HG03432 (cell line): ENCODE measurements around the gene FRS2.

Source experiments
- ATAC-seq: cut with Tn5 transposase; IDR thresholded peaks from one replicate; pipeline ENCODE4 v1.9.1; 2021; ENCODE audit warnings: mild to moderate bottlenecking, moderate library complexity; ENCODE audit not compliant: unreplicated experiment

Gene FRS2

GRCh38 chr12:69459477-69459876, 10.7 kb upstream of the FRS2 start:
- ATAC-seq = no peak

DNA sequence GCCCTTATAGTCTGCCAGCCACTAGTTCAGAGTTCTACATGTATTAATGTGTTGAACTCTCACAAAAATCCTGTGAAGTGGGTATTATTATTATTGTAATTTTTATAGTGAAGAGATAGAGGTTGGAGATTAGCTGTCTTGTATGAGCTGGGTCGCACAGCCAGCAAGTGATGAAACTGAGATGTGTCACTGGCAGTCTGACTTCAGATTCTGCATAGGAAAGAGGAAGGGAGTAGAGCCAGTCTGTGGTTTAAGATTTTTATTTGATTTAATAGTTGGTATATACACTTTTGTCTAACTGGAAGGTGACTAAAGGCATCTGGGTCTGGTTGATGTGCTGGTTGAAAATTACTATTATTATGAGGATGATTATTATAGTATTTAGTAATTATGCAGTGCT, 5.8 kb upstream of the FRS2 start:
- ATAC-seq = no peak

- no peak for ATAC-seq
These were observed 3.3 kb upstream of the FRS2 start for GRCh38 chr12:69466867-69467266.

DNA sequence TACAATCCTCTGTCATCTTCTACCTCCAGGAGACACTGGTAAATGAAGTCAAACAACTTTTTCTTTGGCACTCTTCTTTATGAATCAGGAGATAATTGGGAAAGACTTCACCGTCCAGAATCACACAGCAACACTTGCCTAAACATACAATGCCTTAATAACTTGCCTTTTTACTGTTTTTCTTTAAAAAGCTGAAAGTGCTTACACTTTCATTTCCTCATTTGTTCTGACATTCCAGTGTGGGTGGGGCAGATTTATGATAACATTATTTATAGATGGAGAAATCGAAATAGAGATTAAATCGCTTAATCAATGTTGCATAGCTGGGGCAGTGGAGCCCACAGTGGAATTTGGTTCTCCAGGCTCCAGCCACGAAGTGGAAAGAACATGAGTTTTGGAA, 2.8 kb upstream of the FRS2 start:
- no peak for ATAC-seq

GRCh38 chr12:69468237-69469026, 1.8 kb upstream of the FRS2 start:
- ATAC-seq = no peak

DNA sequence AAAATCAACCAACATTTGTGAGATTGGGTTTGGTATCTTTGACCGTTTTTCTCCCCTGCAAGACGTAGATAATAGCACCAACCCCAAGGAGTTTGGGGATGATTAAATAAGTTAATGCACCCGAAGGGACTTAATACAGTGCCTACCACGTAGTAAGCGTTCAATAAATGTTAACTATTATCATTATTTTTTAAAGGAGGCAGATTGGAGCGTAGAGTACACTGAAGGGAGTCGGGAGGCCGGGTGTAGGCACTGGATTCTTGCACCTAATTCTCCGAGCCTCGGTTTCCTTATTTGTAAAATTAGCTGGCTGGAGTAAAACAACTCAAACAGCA, 367 bp upstream of the FRS2 start:
- ATAC-seq = no peak

DNA sequence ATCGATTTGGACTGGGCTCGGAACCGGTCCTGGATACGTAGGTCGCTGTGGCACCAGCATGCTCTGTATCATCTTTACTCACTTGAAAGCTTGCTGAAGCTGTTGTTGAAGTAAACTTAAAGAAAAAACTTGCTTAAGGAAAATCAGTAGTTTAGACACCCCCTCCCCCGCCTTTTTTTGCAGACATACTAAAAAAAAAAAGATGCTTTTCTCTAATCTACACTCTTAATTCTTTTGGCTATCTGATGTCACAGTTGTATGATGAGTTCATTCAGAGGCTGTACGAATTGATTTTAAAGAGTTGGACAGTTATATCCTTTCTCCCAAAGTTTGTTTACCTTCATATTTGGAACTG, 865 bp downstream of the FRS2 start:
- ATAC-seq = no peak

DNA sequence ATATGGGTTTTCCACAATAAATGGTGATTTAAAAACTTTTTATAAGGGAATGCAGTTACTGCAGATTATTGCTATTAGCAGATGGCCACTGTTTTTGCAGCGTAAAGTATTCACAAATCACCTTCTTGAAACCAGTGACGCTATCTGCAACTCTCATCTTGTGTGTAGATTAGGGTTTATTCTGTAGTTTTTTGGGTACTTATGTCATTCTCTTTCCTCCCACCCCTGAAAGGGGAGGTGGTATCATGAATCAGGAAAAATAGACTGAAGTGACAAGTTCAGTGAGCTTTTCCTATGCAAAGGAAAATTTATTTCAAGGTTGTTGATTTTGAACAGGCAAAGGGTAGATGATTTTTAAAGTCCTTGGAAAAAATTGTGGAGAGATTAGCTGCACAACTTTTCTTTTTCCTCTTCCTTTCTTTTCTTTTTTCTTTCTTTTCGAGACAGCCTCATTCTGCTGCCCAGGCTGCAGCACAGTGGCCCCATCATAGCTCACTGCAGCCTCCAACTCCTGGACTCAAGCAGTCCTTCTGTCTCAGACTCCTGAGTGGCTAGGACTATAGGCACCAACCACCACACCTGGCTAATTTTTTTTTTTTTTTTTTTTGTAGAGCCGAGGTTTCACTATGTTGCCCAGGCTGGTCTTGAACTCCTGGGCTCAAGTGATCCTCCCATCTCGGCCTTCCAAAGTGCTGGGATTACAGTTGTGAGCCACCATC, 1.6 kb downstream of the FRS2 start:
- ATAC-seq = no peak

DNA sequence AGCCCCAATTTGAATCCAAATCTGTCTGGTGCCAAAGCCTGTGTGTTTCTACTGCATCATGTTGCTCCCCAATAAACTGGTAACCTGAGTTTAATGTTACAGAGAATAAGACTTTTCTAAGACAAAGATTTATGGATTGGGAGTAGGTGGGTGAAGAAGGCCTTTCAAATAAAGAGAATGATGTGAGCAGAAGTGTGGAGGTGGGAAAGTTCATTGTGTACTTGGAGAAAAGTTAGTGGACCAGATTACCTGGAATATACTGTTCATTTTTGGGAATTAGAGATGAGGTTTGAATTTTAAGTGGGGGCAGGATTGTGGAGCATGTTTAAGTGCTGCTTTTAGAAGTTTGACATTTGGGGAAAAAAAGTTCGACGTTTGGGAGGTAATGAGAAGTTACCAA, 3.1 kb downstream of the FRS2 start:
- no peak for ATAC-seq

DNA sequence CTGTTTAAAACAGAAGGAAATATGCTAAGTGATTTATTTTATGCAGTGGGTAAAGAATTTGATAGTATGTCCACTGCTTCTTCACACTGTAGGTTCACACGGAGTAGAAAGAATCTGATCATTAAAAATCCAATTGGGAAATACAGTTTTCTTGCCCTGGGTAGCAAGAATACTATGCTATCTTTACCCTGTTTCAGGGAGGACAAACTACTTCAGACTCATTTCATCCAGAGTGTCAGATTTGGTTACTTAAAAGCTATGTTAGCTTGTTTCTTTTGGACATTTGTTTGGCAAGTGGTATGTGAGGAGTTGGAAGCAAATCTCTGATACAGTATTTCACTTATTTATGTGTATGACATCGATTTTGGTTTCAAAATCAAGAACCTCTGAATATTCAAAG, 4.3 kb downstream of the FRS2 start:
- ATAC-seq = no peak

DNA sequence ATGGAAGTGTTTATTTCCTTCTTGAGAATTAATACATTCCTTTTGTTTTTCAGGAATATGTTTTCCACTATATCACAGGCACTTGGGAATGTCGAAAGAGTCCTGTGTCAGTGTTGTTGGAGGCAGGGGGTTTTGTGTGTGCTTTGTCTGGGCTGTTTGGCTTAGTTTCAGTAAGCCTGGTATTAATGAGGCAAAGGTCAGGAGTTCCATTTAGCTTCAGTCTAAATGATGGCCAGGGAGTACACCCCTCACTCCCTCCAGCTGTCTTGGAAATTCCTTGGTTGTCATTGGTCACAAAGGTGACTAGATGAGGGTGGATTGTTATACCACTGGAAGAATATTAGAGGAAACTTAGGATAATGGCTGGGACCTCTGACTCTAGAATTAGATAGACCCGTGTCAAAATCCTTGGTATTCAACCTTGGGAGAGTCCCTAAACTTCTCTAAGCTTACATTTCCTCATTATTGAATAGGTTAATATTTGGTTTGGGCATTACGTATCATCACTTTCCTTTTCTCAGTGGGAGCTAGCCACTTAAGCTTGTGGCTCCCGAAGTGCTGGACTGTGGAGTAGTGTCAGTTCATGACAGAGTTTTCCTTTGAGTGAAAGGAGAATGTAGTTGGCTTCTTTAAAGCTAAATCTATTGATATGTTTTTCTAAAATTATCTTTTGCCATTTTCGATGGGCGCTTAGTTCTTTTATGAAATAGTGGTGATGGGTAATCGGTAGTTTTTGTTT, 5.2 kb downstream of the FRS2 start:
- ATAC-seq = no peak

DNA sequence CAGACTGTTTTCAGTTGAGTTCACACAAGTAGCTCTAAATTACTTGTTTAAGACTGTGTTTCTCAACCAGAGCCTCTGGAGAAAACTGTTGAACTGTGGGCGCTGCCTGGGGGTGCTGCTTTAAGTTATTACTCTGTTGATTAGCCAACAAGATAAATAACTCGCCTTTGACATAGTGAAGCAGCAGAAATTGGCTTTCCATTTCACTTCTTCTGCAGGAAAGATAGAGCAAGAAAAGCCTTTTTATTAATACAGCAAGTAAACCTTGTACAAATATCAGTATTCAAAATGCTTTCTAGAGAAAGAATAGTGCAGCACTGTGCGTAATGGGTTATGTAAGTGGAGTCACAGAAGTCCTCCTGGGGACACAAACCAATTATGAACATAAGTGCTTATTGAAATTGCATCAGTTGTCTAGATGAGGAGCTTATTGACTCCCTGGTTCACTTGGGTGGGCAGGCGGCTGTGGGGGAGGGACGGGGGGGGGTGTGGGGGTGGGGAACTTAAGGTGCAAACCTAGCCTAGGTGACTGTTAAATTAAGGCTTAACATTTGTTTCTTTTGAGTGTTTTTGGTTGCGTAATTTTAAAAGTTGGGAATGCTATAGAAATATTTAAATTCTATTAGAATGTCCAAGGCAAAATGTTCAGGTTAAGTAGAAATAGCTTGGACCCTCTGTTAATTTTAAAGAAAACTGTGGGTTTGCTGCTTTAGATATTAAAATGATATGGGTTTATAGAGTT, 6.3 kb downstream of the FRS2 start:
- ATAC-seq = no peak

GRCh38 chr12:69479675-69480074, 9.5 kb downstream of the FRS2 start:
- no peak for ATAC-seq

GRCh38 chr12:69480698-69481097, 10.5 kb downstream of the FRS2 start:
- no peak for ATAC-seq

- ATAC-seq = no peak
These were observed 10.9 kb downstream of the FRS2 start for GRCh38 chr12:69481133-69481532.

DNA sequence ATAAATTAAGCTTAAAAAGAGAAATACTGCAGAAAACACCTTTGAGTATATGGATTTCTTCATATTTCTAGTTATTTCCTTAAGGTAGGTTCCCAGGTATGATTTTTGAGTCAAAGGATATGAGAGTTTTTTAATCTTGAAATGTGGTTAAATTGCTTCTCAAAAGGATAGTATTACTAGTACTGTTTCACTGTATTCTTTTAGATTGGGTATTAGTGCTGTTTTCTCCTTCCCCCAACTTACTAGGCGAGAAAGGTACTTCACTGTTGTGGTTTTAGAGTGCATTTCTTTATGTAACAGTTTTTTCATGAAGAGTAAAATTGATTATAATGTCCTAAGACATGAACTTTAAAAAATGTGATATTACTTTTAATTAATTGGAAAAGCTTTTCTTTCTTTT, 13.5 kb downstream of the FRS2 start:
- no peak for ATAC-seq

DNA sequence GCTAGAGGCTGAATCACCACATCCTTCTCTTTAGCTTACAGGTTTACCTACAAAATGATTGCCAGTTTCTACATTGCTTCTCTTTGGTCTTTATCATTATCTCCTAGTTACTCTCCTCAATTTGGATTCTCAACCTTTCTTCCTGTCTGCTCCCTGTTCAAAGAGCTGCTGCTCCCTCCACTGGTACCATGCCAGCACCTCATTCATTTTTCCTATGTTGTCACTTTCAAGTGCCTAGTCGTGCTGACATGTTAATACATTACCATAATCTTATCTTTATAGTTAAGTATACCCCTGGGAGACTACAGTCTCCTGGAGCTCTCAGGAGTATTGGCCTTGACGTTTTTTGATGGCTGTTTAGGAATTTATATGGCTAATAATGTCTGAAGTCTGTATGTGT, 14.2 kb downstream of the FRS2 start:
- ATAC-seq = no peak

DNA sequence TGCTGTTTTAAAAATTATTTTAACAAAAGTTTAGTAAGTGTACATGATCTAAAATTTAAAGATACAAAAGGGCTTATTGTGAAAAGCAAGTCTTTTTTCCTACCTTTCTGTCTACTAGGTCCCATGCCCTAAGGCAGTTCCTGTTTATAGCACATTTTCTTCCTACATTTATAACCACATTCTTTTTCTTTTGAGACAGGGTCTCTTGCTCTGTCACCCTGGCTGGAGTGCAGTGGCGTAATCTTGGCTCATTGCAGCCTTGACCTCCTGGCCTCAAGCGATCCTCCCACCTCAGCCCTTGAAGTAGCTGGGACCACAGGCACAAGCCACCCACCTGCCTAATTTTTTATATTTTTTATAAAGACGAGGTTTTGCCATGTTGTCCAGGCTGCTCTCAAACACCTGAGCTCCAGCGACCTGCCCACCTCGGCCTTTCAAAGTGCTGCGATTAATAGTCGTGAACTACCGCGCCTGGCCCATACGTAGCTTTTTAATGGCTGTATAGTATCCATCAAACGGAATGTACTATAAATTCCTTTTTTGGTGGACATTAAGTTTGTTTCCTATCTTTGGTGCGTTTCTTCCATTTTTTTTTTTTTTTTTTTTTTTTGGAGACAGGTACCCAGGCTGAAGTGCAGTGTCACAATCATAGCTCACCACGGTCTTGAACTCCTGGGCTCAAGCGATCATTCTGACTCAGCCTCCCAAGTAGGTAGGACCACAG, 20.9 kb downstream of the FRS2 start:
- no peak for ATAC-seq

DNA sequence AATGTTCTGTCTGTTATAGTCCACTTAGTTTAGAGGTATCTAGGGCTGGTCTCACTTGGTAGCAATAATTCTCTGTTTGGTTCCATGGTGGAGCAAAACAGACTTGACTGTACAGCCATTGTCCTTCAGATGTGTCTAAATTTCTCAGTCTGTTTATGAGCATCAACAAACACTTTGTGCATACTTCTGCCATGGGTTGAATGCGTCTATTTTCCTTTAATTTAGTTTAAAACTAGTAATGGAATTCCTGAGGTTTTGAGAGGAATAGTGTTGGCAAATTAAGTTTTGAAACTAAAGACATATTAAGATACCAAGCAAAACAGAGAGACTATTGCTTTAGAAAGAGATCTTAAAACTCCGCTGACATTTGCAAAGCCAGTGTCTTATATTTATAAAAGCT, 22.6 kb downstream of the FRS2 start:
- no peak for ATAC-seq

DNA sequence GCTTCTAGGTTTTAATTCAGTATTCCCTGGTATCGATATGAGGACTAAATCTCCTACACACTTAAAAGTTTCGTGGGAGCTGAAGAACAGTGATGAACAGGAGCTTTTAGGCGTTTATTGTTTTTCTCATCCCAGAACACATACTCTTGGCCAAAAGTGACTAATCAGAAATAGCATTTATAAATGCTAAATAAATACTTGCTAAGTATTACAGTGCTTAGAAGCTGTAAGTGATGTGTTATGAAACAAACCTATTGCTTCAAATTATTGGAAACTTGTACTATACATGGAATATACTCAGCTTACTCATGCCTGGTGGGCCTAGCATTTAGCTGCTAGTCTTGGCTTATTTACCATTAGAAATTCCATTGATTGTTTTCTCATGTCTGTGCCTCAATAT, 24.9 kb downstream of the FRS2 start:
- no peak for ATAC-seq
